CD4-positive, alpha-beta T cell treated with Interleukin-21 for 1 hour (primary cell): Measurements from ENCODE around the gene SYCP2.
"Not testable (repeated sequence)": the region's sequence is repeated elsewhere in the genome, so short reads cannot be mapped to it uniquely, and the experiment has no call there.

Source experiments
- DNase-seq: peaks from one replicate; pipeline ENCODE4 v3.0.0-alpha.2; 2020

The SYCP2 gene

GRCh38 chr20:59933296-59933848, at the start of gene SYCP2:
TSS of gene SYCP2 (minus strand) at chr20:59933637. CDS start at chr20:59922413, 11,224 bp downstream.
- peak; percentile 70 for DNase-seq

GRCh38 chr20:59983076-59983475, 49.6 kb upstream of the SYCP2 start:
- no peak for DNase-seq

- no peak for DNase-seq
These were observed 43.6 kb upstream of the SYCP2 start for GRCh38 chr20:59977086-59977485.

DNA sequence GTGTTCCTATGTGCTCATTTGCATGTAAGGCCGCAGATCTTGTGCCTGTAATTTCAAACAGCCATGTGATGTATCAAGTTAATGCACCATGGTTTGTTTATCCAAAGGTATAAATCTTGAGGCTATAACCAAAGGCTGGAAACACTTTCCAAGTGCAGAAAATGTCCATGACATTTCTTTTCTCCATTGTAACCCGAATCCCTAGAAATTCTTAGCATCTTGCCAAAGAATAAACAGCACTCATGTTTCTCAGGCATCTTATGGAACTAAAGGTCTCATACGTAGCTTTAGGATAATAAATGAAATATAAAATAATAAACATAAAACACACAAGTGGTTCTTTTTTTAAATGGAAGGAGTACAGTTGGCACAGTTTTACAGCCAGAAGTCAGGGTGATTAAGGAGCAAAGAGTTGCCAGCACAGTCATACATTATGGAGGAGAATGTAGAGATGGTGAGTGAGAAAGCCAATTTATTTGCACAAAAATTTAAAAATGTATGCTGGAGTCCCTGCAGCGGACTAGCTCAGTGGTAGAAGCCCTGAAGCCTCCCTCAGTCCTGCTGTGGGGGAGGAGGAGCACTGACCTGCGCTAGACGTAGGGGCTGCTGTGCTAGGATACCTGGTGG, 42.8 kb upstream of the SYCP2 start:
- DNase-seq = no peak

DNA sequence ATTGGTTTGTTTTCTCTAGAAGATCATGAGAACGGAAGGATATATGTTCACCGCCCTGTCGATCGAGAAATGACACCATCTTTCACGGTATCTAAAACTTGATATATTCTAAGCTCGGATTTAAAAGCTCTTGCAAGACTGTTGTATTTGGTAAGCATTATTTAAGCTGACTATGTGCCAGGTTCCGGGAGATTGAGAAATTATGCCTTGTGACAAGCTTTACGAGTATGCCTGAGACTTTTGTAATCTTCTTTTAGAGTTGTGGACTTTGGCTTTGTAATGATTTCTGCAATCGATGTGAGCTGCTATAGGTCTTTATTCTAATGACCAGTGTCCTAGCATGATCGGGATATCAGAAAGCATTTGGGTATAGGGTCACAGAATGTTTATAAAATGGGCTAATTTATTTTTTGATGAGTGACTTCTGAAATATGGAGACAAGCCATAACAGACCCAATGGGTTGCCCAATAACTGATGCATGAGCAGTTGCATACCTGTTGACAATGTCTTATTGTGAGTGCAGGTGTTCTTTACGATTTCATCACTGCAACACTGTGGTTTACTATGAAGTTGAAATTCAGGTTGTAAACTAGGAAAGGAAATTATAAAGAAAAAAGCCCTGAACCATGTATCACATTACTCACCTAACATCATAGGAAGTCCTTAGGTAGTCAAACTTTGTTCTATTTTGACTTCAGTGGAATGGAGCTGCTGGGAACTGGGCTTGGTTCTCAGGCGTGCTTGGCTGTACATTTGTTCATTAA, 38.8 kb upstream of the SYCP2 start:
- no peak for DNase-seq

- DNase-seq = no peak
These were observed 38.0 kb upstream of the SYCP2 start for GRCh38 chr20:59971428-59971827.

GRCh38 chr20:59966428-59966827, 33.0 kb upstream of the SYCP2 start:
- no peak for DNase-seq

GRCh38 chr20:59962155-59962554, 28.7 kb upstream of the SYCP2 start:
- no peak for DNase-seq

GRCh38 chr20:59961423-59961822, 28.0 kb upstream of the SYCP2 start:
- no peak for DNase-seq

- no peak for DNase-seq
These were observed 25.2 kb upstream of the SYCP2 start for GRCh38 chr20:59958626-59959025.

DNA sequence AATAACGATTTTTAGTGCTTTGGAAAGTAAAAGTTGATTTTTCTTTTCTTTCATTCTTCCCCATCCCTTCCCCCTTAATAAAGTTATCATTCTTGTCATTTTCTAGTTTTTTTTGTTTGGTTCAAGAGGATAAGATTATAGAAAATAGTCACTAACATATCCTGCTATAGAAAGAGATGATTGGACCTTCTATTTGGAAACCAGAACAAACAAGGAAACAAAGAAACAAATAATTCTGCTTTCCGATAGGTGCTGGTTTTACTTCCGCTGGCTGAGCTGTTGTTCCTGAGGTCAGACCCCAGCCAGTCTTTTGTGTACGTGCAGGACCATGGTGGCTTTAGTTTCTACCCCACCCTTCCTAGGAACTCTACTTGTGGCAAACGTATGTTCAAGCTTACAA, 24.7 kb upstream of the SYCP2 start, which contains the start of gene CDH26:
TSS of gene CDH26 (plus strand) at position 301 of the 400 bp plus-strand sequence. CDS start 304 bp downstream, outside the sequence.
- no peak for DNase-seq

GRCh38 chr20:59957568-59957967, 24.1 kb upstream of the SYCP2 start:
- DNase-seq = not testable (repeated sequence)

DNA sequence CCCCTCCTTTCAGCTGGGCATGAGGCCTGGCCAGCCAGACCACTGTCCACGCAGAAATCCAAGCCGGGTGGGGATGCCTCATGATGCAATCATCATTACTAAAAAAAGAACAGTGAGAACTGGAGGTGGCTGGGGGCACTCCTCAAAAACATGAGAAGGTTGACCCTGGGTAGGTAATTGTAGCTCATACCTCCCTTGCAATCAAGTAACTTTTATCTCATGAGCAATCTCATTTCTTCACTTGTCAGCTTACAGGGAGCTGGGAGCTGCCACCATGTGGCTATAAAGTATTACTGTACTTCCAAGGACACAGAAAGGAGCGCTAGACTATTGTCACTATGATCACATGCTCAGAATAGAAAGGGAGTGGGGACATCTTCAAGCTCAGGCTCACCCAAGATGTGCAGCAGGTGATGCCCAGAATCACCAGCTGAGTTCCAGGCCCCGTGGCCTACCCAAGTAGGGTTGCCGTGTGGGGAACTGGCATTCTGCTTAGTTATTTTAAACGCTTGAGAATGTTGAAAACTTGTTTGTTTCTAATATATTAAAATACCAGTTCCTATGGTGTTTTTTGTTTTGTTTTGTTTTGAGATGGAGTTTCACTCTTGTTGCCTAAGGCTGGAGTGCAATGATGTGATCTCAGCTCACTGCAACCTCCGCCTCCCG, 21.8 kb upstream of the SYCP2 start:
- no peak for DNase-seq

DNA sequence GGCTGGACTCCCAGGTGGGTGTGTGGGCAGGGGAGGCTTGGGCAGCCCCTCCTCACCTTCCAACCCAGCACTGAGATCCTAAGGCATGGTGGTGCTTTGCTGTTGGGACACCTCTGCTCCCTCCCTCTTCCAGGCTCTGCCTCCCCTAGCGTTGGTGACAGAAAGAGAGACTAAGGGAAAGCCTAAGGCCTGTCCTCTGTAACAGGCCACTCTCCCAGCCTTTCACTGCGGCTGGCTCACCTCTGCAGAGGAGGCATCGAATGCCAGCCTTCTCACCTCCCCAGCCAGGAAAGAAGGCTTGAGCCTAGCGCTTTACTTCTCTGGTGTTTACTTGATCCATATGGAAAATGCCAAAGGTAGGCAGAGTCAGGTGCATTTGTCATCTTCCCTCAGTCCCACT, 21.3 kb upstream of the SYCP2 start:
- no peak for DNase-seq

GRCh38 chr20:59949911-59950310, 16.5 kb upstream of the SYCP2 start:
- DNase-seq = no peak

DNA sequence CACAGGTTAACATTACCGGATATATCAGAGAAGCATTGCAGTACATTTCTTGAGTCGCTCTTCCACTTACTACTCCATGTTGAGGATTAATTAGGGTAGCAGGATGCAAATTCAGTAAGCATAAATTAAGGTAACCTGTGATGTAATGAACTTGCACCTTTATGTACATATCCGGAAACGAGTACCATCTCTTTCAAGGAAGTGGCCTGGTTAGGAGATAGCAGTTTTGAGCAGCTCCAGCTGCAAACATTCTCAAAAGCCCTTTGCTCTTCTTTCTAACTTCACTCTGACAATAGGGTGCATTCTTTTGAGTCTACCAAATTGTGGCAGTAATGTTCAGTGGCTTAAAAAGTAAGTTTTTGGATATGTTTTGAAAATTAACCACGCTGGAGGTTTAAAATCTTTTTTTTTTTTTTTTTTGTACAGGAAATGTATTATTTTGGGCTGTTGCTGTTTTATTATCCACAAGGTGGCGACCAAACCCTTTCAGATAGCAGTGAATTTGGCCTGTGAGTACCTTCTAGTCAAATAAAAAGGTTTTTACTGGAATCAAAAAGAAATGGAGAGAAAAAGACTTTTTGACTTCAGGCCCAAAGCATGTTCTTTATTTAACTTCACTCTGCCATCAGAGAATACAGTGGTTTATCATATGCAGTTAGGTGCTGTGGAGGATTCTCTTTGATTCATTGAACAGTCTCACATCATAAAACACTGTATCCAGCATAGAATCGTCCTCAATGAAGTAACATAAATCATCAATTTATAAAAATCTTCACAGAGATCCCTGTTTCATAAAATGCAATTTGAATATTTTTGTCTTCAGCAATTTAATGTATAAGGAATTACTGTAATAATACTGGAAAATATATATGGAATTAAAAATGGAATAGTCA, 15.6 kb upstream of the SYCP2 start:
- DNase-seq = peak; percentile 75

DNA sequence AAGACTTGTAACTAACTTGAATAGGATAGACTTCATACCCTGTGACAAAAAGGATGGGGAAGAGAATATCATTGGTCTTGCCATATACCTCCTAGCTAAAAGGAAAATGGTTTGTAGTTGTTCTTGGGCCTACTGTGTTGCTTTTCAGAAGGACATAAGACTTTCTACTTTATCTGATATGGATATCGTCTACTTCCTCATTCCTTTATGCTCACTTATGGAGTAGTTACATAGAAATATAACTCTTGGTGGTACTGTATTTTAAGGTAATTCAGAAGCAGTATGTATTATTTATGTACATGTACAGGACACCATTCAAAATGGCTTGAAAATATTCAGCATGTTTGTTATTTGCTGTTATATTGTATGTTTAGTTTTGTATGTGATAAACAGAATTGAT, 14.8 kb upstream of the SYCP2 start:
- no peak for DNase-seq

DNA sequence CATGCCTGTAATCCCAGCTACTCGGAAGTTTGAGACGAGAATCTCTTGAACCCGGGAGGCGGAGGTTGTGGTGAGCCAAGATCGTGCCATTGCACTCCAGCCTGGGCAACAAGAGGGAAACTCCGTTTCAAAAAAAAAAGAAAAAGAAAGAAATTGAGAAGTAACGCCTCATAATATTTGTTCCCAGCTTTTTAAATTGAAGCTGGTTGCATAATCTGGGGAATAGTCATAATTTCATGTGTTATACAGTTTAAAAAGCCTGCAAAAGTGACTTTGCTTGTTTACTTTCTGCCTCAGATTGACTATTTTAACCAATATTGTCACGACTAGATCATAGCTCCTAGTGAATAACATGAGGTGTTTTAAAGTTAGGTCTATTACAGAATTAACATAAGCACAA, 13.9 kb upstream of the SYCP2 start:
- DNase-seq = no peak

- DNase-seq = no peak
These were observed 12.3 kb upstream of the SYCP2 start for GRCh38 chr20:59945731-59946130.

- DNase-seq = no peak
These were observed 11.7 kb upstream of the SYCP2 start for GRCh38 chr20:59945175-59945574.

DNA sequence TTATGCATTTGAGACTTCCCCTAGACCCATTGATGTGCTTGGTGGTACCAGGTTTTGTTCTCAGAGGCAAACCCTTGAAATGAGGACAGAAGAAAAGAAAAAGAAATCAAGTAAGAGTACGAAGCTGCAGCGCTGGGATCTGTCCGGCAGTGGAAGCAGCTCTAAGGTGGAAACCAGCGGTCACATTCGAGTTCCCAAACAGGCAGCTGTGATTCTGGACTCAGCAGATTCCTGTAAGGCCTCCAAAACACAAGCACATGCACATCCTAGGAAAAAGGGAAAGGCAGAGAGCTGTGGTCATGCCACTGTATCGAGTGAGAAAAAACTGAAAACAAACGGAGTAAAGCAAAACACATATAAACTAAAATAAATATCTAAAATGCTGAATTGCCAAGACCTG, 11.3 kb upstream of the SYCP2 start:
- DNase-seq = no peak

DNA sequence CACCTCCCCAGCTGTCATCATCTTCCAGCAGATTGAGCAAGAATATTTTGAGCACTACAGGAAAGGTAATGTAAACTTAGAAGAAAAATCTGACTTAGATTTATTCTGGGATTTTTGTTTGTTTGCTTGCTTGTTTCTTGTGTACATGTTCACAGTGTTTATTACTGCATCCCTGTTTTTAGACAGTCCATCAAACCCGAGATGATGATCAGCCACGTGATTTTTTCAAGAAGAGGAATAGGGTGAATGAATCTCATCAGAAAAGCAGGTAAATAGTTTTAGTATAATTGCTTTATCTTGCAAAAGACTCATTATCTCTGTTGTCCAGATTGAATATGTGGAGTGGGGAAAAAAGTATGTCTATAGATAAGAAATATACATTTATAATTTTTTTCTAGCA, 8.8 kb upstream of the SYCP2 start:
- no peak for DNase-seq

- DNase-seq = no peak
These were observed 7.5 kb upstream of the SYCP2 start for GRCh38 chr20:59940956-59941294.
